ENCODE data around the gene HS3ST3A1. TPM values are rescaled to one million over a fixed set of nuclear protein-coding genes. Genes with fewer than 3 reads are reported as not detected.

Gene HS3ST3A1
- total and polyA plus RNA-seq, 10 donors, result 1.9 to 25.9 (median 16.4) TPM

DNA sequence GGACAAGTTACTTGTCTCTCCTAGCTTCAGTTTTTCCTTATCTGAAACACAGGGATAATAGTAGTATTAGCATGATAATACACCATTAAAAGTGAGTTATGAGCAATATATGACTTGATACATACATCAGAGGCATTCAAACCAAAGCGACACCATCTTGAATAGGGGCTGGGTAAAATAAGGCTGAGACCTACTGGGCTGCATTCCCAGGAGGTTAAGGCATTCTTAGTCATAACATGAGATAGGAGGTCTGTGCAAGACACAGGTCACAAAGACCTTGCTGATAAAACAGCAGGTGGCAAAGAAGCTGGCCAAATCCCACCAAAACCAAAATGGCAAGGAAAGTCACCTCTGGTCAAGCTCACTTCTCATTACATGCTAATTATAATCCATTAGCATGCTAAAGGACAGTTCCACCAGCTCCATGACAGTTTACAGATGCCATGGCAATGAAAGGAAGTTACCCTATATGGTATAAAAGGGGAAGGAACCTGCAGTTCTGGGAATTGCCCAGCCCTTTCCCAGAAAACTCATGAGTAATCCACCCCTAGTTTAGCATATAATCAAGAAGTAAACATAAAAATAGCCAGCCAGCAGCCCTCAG, 37.2 kb upstream of the HS3ST3A1 start:
- H3K4me1 ChIP-seq, result no peaks in the 10 kb centered on the region
- H3K27me3 ChIP-seq (replicated peaks in 1 of 7), result no peaks in the 10 kb centered on the region
- DNase-seq, result no peak
- 89 to 100% (median 95%) methylated on average over 1 of the region's 1 CpG for WGBS, 5 donors
- no peaks in the 10 kb centered on the region for H3K9me3 ChIP-seq
- H3K4me3 ChIP-seq, result no peak overlapping the region
- TF ChIP-seq POLR2A (IDR thresholded peaks at IDR 0.05) (no peak), POLR2AphosphoS5 (IDR thresholded peaks at IDR 0.05) (no peak)
- TF ChIP-seq, protein P1, sequence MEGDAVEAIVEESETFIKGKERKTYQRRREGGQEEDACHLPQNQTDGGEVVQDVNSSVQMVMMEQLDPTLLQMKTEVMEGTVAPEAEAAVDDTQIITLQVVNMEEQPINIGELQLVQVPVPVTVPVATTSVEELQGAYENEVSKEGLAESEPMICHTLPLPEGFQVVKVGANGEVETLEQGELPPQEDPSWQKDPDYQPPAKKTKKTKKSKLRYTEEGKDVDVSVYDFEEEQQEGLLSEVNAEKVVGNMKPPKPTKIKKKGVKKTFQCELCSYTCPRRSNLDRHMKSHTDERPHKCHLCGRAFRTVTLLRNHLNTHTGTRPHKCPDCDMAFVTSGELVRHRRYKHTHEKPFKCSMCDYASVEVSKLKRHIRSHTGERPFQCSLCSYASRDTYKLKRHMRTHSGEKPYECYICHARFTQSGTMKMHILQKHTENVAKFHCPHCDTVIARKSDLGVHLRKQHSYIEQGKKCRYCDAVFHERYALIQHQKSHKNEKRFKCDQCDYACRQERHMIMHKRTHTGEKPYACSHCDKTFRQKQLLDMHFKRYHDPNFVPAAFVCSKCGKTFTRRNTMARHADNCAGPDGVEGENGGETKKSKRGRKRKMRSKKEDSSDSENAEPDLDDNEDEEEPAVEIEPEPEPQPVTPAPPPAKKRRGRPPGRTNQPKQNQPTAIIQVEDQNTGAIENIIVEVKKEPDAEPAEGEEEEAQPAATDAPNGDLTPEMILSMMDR (IDR thresholded peaks at IDR 0.05 in 8 of 11, conservative IDR thresholded peaks at IDR 0.05 in 3 of 11), result no peak
- no peaks in the 10 kb centered on the region for H3K36me3 ChIP-seq
- H3K27ac ChIP-seq, result no peak overlapping the region
- intact Hi-C loops (cut with DNase I; ENCODE audit: low total_unique reads), result no loop called here

DNA sequence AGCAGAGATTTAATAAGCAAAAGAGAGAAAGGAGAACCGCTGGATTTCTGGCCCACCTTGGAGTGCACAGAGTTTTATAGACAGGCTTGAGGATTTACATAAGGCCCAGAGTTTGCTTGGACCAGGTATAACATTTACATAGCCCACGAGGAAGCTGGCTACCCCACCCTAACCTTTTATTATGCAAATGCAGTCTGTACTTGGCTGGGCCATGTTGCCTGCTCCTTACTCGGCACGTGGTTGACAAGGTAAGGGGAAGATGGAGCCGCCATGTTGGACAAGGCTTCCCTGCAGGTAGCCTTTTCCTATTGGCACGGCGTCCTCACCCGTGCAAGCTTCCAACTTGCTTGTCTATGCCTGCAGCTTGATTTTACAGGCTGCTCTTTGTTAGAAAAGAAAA, 35.2 kb upstream of the HS3ST3A1 start:
- Histone ChIP-seq H3K9me3 (no peaks in the 10 kb centered on the region), H3K4me3 (no peak overlapping the region), H3K36me3 (no peaks in the 10 kb centered on the region), H3K27ac (no peak overlapping the region), H3K4me1 (no peaks in the 10 kb centered on the region), H3K27me3 (replicated peaks in 1 of 7) (no peaks in the 10 kb centered on the region)
- WGBS, 5 donors, result 89 to 97% (median 93%) methylated on average over 8 of the region's 8 CpGs
- TF ChIP-seq, protein P1 (IDR thresholded peaks at IDR 0.05 in 8 of 11, conservative IDR thresholded peaks at IDR 0.05 in 3 of 11), result no peak
- TF ChIP-seq POLR2A (IDR thresholded peaks at IDR 0.05) (no peak), POLR2AphosphoS5 (IDR thresholded peaks at IDR 0.05) (no peak)
- no peak for DNase-seq
- intact Hi-C loops (cut with DNase I; ENCODE audit: low total_unique reads), result no loop called here

DNA sequence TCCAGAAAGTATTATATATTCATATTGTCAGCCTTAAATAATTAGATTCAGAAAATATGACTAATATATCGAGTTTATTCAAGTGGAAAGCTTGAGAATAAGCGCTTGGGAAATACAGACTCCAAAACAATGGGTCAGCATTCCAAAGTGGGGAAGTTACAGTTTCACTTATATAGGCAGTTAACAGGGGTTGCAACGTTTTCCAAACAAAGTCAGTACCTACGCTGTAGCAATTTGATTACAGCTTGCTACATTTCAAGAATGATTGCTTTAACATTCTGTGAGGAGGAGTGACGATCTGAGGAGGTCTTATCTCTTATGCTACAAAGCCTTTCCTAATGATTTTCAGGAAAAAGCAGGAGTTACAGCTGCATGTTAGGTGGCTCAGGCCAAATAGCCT, 34.2 kb upstream of the HS3ST3A1 start:
- DNase-seq, result no peak
- Histone ChIP-seq H3K4me3 (no peak overlapping the region), H3K9me3 (no peaks in the 10 kb centered on the region), H3K4me1 (no peaks in the 10 kb centered on the region), H3K27me3 (replicated peaks in 1 of 7) (no peaks in the 10 kb centered on the region), H3K27ac (no peak overlapping the region), H3K36me3 (no peaks in the 10 kb centered on the region)
- TF ChIP-seq POLR2A (IDR thresholded peaks at IDR 0.05), result no peak
- TF ChIP-seq, protein P1 (IDR thresholded peaks at IDR 0.05 in 8 of 11, conservative IDR thresholded peaks at IDR 0.05 in 3 of 11), result no peak
- no peak for TF ChIP-seq POLR2AphosphoS5 (IDR thresholded peaks at IDR 0.05)
- 46 to 64% (median 58%) methylated on average over 5 of the region's 5 CpGs for WGBS, 5 donors
- intact Hi-C loops (cut with DNase I; ENCODE audit: low total_unique reads), result no loop called here

DNA sequence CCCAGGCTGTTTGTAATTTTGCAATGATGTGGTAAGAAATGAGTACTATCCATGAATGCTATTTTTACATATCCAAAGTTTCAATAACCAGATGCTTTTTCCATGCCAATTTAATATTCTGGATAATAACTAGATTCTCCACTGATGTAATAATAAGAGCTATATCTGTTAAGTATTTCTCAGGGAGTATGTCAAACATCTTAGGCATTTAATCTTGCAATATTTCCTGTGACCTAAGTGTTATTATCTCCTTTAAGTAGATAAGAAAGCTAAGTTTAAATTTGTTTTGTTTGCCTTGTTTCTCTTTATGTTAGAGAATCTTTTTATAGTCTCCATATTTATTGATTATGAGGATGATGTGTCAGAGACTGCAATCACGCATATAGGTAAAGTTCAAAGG, 32.3 kb upstream of the HS3ST3A1 start:
- Histone ChIP-seq H3K4me3 (no peak overlapping the region), H3K4me1 (no peaks in the 10 kb centered on the region), H3K27me3 (replicated peaks in 1 of 7) (no peaks in the 10 kb centered on the region), H3K9me3 (no peaks in the 10 kb centered on the region), H3K27ac (no peak overlapping the region), H3K36me3 (no peaks in the 10 kb centered on the region)
- WGBS, 5 donors, result 93 to 100% (median 95%) methylated on average over 1 of the region's 1 CpG
- intact Hi-C loops (cut with DNase I; ENCODE audit: low total_unique reads), result no loop called here
- TF ChIP-seq, protein P1 (IDR thresholded peaks at IDR 0.05 in 8 of 11, conservative IDR thresholded peaks at IDR 0.05 in 3 of 11), result no peak
- TF ChIP-seq POLR2A (IDR thresholded peaks at IDR 0.05), result no peak
- TF ChIP-seq POLR2AphosphoS5 (IDR thresholded peaks at IDR 0.05), result no peak
- DNase-seq, result no peak
